Loucy (cell line): ENCODE results near the gene KIF1B.

Experiments
- EZH2phosphoT487 ChIP-seq: fragments of 200-600 bp; IDR thresholded peaks from 2 replicates; pipeline ENCODE4 v1.6.1; 2018; ENCODE audit warnings: antibody characterized with exemption, mild to moderate bottlenecking, moderate library complexity, borderline replicate concordance
- TF ChIP-seq, protein P1 (sequence below): fragments of 200-600 bp; sonication (generic); conservative IDR thresholded peaks from 2 replicates; pipeline ENCODE4 v1.5.1; 2014; ENCODE audit warnings: mild to moderate bottlenecking, antibody characterized with exemption, low read length

DNA sequence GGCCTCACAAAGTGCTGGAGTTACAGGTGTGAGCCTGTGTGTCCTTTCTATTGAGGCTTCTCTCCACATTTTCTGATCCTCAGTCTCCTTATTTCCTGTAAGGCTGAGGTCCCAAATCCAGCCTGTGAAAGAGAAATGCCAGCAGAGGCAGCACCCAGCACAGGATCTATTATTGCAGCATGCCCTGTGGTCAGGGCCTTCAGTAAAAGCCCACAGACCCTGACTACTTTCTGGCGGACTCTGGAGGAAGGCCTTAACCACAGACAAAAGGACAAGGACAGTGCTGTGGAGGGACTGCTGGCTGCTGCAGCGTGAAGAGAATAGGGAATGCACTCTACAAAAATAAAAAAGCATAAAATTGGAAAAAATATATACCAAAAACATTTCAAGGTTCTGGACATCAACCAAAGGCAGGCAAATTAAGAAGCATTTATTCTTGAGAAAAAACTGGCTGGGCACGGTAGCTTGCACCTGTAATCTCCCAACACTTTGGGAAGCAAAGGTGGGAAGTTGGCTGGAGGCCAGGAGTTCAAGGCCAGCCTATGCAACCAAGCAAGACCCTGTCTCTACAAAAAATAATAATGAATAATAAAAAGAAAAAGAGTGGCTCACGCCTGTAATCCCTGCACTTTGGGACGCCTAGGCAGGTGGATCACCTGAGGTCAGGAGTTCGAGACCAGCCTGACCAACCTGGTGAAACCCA lies 179.1 kb downstream of the KIF1B start:
- TF ChIP-seq, protein P1, sequence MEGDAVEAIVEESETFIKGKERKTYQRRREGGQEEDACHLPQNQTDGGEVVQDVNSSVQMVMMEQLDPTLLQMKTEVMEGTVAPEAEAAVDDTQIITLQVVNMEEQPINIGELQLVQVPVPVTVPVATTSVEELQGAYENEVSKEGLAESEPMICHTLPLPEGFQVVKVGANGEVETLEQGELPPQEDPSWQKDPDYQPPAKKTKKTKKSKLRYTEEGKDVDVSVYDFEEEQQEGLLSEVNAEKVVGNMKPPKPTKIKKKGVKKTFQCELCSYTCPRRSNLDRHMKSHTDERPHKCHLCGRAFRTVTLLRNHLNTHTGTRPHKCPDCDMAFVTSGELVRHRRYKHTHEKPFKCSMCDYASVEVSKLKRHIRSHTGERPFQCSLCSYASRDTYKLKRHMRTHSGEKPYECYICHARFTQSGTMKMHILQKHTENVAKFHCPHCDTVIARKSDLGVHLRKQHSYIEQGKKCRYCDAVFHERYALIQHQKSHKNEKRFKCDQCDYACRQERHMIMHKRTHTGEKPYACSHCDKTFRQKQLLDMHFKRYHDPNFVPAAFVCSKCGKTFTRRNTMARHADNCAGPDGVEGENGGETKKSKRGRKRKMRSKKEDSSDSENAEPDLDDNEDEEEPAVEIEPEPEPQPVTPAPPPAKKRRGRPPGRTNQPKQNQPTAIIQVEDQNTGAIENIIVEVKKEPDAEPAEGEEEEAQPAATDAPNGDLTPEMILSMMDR, result no peak
- no peak for TF ChIP-seq EZH2phosphoT487
